ENCODE measurements around the gene UNG. TPM values are rescaled to one million over a fixed set of nuclear protein-coding genes. Genes with fewer than 3 reads are reported as not detected.
A peak's percentile ranks its signal among the peaks of the same experiment; 100 is the strongest.

The UNG gene
- total and polyA plus RNA-seq, 12 donors, result 14.2 to 37.3 (median 27.3) TPM

GRCh38 chr12:109126784-109127183 is 29.4 kb downstream of the UNG start:
- TF ChIP-seq CTCF (IDR thresholded peaks at IDR 0.05), result no peak
- WGBS, 2 donors, result 69 to 74% methylated on average over 3 of the region's 3 CpGs
- Histone ChIP-seq H3K36me3 (peaks cover 0 to 37% (median 0%) of the 10 kb centered on the region in 9 donors), H3K9me3 (no peaks in the 10 kb centered on the region), H3K4me3 (no peak overlapping the region), H3K27ac (peak overlapping the region in 5 of 10 donors; percentile 8 to 72 (median 14)), H3K4me1 (peaks cover 0 to 74% (median 31%) of the 10 kb centered on the region in 9 donors), H3K27me3 (no peaks in the 10 kb centered on the region)
- DNase-seq (no peak), ATAC-seq (peak in 1 of 8 donors; percentile 28)
- intact Hi-C loops (cut with DNase I), result no loop called here

GRCh38 chr12:109127533-109128242 is 30.3 kb downstream of the UNG start:
- DNase-seq (no peak), ATAC-seq (no peak)
- Histone ChIP-seq H3K36me3 (peaks cover 0 to 34% (median 0%) of the 10 kb centered on the region in 9 donors), H3K9me3 (no peaks in the 10 kb centered on the region), H3K4me3 (no peak overlapping the region), H3K27me3 (no peaks in the 10 kb centered on the region), H3K27ac (peak overlapping the region in 1 of 10 donors; percentile 10), H3K4me1 (peaks cover 0 to 71% (median 31%) of the 10 kb centered on the region in 9 donors)
- WGBS, 2 donors, result 83 to 84% methylated on average over 13 of the region's 13 CpGs
- intact Hi-C loops (cut with DNase I), result no loop called here
- TF ChIP-seq CTCF (IDR thresholded peaks at IDR 0.05), result no peak

GRCh38 chr12:109130297-109131153 is 33.1 kb downstream of the UNG start:
- ATAC-seq (peak in 6 of 8 donors; percentile 10 to 53 (median 32)), DNase-seq (no peak)
- H3K36me3 ChIP-seq, result peaks cover 0 to 30% (median 0%) of the 10 kb centered on the region in 9 donors
- intact Hi-C loops (cut with DNase I), result loop anchor here in 1 of 10 donors (2.0 kb wide), 1 partner anchor 14 kb away; the partner anchor contains the start of gene ACACB
- H3K9me3 ChIP-seq, result no peaks in the 10 kb centered on the region
- H3K4me3 ChIP-seq, result peak overlapping the region in 2 of 10 donors; percentile 9 to 41
- H3K4me1 ChIP-seq, result peaks cover 0 to 79% (median 38%) of the 10 kb centered on the region in 9 donors
- H3K27me3 ChIP-seq, result no peaks in the 10 kb centered on the region
- TF ChIP-seq CTCF (IDR thresholded peaks at IDR 0.05), result no peak
- peak overlapping the region; percentile 57 to 90 (median 82) for H3K27ac ChIP-seq
- WGBS, 2 donors, result 51 to 60% methylated on average over 15 of the region's 15 CpGs
